HepG2 (cell line): Measurements from ENCODE around the gene CDH12. TPM values are rescaled to one million over a fixed set of nuclear protein-coding genes. Genes with fewer than 3 reads are reported as not detected.

ENCODE experiments used
- HIC2 ChIP-seq: sonication (generic); formaldehyde crosslinking; IDR thresholded peaks from 2 replicates; pipeline ENCODE4 v1.9.0; 2022; ENCODE audit warnings: low read depth, missing genetic modification reagents
- KLF16 ChIP-seq, 2 experiments: sonication (generic) in 1 of 2; formaldehyde crosslinking in 1 of 2; IDR thresholded peaks; 2 replicates each; pipeline versions ENCODE4 v1.6.1 to v1.8.0; 2016 to 2023; ENCODE audit warnings: missing genetic modification reagents in 2 of 2, missing compliant biosample characterization in 1 of 2
- POLR2G ChIP-seq: fragments of 200-400 bp; formaldehyde crosslinking; IDR thresholded peaks from 2 replicates; pipeline ENCODE4 v1.6.1; 2018; ENCODE audit warnings: mild to moderate bottlenecking, low read depth, low read length, moderate library complexity
- SMARCC2 ChIP-seq: fragments of 450-650 bp; IDR thresholded peaks from 2 replicates; pipeline ENCODE4 v1.6.1; 2017; ENCODE audit warnings: antibody characterized with exemption, mild to moderate bottlenecking
- SOX6 ChIP-seq, 2 experiments: fragments of 450-650 bp in 1 of 2; sonication (generic) in 1 of 2; formaldehyde crosslinking in 1 of 2; IDR thresholded peaks; 2 replicates each; pipeline versions ENCODE4 v1.4.0 to v1.6.1; 2017 to 2020; ENCODE audit warnings: antibody characterized with exemption in 1 of 2, mild to moderate bottlenecking in 1 of 2, missing genetic modification reagents in 1 of 2
- ZNF543 ChIP-seq: sonication (generic); formaldehyde crosslinking; IDR thresholded peaks from 2 replicates; pipeline ENCODE4 v1.4.0; 2020; ENCODE audit warnings: mild to moderate bottlenecking, missing genetic modification reagents
- ZNF558 ChIP-seq: sonication (generic); formaldehyde crosslinking; IDR thresholded peaks from 2 replicates; pipeline ENCODE4 v1.9.0; 2022; ENCODE audit warnings: mild to moderate bottlenecking, missing genetic modification reagents, borderline replicate concordance
- ZNF567 ChIP-seq: sonication (generic); formaldehyde crosslinking; IDR thresholded peaks from 2 replicates; pipeline ENCODE4 v1.8.1; 2023; ENCODE audit warnings: mild to moderate bottlenecking, missing genetic modification reagents, borderline replicate concordance
- ZNF841 ChIP-seq: sonication (generic); formaldehyde crosslinking; IDR thresholded peaks from 2 replicates; pipeline ENCODE4 v1.8.1; 2023; ENCODE audit warnings: missing genetic modification reagents, borderline replicate concordance
- polyA plus RNA-seq, 8 experiments: library from polyadenylated mRNA; depleted of rRNA in 3 of 8; stranded (reverse) in 7 of 8; unstranded in 1 of 8; fragments of >200 nt; fragmentation: Illumina TruSeq in 4 of 8; extraction: Trizol in 4 of 8; gene quantifications; 2 replicates each; pipeline versions ENCODE4 v1.2.1 to v1.2.3, GENCODE V29; 2011 to 2016; ENCODE audit warnings: low read depth in 4 of 8, missing spikeins in 1 of 8, mixed read lengths in 1 of 8; ENCODE audit not compliant: insufficient read depth in 1 of 8
- total RNA-seq, 5 experiments: library from RNA; depleted of rRNA; stranded (reverse); fragments of >200 nt; fragmentation: Illumina TruSeq; extraction: Trizol; gene quantifications; 2 replicates each; pipeline ENCODE4 v1.2.3, GENCODE V29; 2016; ENCODE audit warnings: low read depth in 1 of 5
- TF ChIP-seq, protein P1 (sequence below): sonication (generic); formaldehyde crosslinking; IDR thresholded peaks from 2 replicates; pipeline ENCODE4 v1.5.0; 2020; ENCODE audit warnings: missing genetic modification reagents

CDH12 gene
- total and polyA plus RNA-seq, 2 of the 13 experiments (the other 11 are each of a cell fraction or from before 2014, with no cell fraction given) = not detected

GRCh38 chr5:22892441-22892840 lies 39.3 kb upstream of the CDH12 start (continued):
- TF ChIP-seq POLR2G (no peak), HIC2 (CRISPR knock-in tag) (no peak), ZNF841 (CRISPR knock-in tag) (no peak), SOX6 (IDR thresholded peaks at IDR 0.05) (no peak), SOX6 (CRISPR knock-in tag; IDR thresholded peaks at IDR 0.05) (no peak), ZNF543 (CRISPR knock-in tag) (no peak), ZNF567 (CRISPR knock-in tag) (no peak), ZNF558 (no peak), SMARCC2 (no peak), KLF16 (CRISPR knock-in tag; IDR thresholded peaks at IDR 0.05) (no peak)
- TF ChIP-seq, protein P1, sequence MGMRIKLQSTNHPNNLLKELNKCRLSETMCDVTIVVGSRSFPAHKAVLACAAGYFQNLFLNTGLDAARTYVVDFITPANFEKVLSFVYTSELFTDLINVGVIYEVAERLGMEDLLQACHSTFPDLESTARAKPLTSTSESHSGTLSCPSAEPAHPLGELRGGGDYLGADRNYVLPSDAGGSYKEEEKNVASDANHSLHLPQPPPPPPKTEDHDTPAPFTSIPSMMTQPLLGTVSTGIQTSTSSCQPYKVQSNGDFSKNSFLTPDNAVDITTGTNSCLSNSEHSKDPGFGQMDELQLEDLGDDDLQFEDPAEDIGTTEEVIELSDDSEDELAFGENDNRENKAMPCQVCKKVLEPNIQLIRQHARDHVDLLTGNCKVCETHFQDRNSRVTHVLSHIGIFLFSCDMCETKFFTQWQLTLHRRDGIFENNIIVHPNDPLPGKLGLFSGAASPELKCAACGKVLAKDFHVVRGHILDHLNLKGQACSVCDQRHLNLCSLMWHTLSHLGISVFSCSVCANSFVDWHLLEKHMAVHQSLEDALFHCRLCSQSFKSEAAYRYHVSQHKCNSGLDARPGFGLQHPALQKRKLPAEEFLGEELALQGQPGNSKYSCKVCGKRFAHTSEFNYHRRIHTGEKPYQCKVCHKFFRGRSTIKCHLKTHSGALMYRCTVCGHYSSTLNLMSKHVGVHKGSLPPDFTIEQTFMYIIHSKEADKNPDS (CRISPR knock-in tag) = no peak
